CD4-positive, alpha-beta memory T cell (primary cell): ENCODE results near the gene EARS2. TPM values are rescaled to one million over a fixed set of nuclear protein-coding genes. Genes with fewer than 3 reads are reported as not detected.
A peak's percentile ranks its signal among the peaks of the same experiment; 100 is the strongest.

ENCODE experiments used
- CTCF ChIA-PET: fragments of 350-600 bp; sonication (Branson Sonifier 250); formaldehyde crosslinking; loops from one replicate; lab custom pipeline; 2021; ENCODE audit warnings: inconsistent platforms; ENCODE audit not compliant: partially characterized antibody; lab: Charles Lee
- POLR2A ChIA-PET: fragments of 350-600 bp; sonication (Branson Sonifier 250); formaldehyde crosslinking; loops from one replicate; lab custom pipeline; 2021; ENCODE audit not compliant: partially characterized antibody; lab: Charles Lee
- DNase-seq, 5 donors: peaks; one replicate each; pipeline versions ENCODE4 v3.0.0 to v3.0.0-alpha.2; 2020 to 2022; ENCODE audit warnings: mixed read lengths in 1 of 5
- H3K27ac ChIP-seq: one replicate; pipeline ENCODE4 v1.7.0; 2013; ENCODE audit warnings: low read depth, low read length
- H3K27me3 ChIP-seq: 2 replicates; pipeline ENCODE4 v1.7.0; 2013; ENCODE audit warnings: mild to moderate bottlenecking, low read length, moderate library complexity; ENCODE audit not compliant: insufficient read depth
- H3K36me3 ChIP-seq: 2 replicates; pipeline ENCODE4 v1.7.0; 2013; ENCODE audit warnings: mild to moderate bottlenecking, low read length, moderate library complexity; ENCODE audit not compliant: insufficient read depth
- H3K4me1 ChIP-seq: 2 replicates; pipeline ENCODE4 v1.7.0; 2013; ENCODE audit warnings: mild to moderate bottlenecking, low read length, moderate library complexity; ENCODE audit not compliant: insufficient read depth
- H3K4me3 ChIP-seq, 2 donors: one replicate each; pipeline ENCODE4 v1.7.0; 2013; ENCODE audit warnings: low read length in 2 of 2, mild to moderate bottlenecking in 1 of 2
- H3K9me3 ChIP-seq, 2 donors: one replicate each; pipeline ENCODE4 v1.7.0; 2013; ENCODE audit warnings: low read length in 2 of 2, control low read depth in 1 of 2; ENCODE audit not compliant: control insufficient read depth in 1 of 2
- H3K27ac Mint-ChIP-seq, 7 donors: one replicate each; pipeline ENCODE4 v1.8.0; 2020 to 2021; ENCODE audit warnings: mixed read lengths in 7 of 7, mild to moderate bottlenecking in 6 of 7, inconsistent platforms in 3 of 7, moderate library complexity in 3 of 7
- H3K27me3 Mint-ChIP-seq, 2 donors: one replicate each; pipeline ENCODE4 v1.8.0; 2020 to 2021; ENCODE audit warnings: mixed read lengths in 2 of 2
- H3K36me3 Mint-ChIP-seq, 2 donors: one replicate each; pipeline ENCODE4 v1.8.0; 2020 to 2021; ENCODE audit warnings: mixed read lengths in 2 of 2, inconsistent platforms in 1 of 2, mild to moderate bottlenecking in 1 of 2
- H3K4me1 Mint-ChIP-seq, 4 donors: one replicate each; pipeline ENCODE4 v1.8.0; 2020 to 2021; ENCODE audit warnings: mixed read lengths in 4 of 4, mild to moderate bottlenecking in 1 of 4
- H3K4me3 Mint-ChIP-seq, 8 donors: one replicate each; pipeline ENCODE4 v1.8.0; 2020 to 2021; ENCODE audit warnings: mixed read lengths in 8 of 8, mild to moderate bottlenecking in 7 of 8, moderate library complexity in 6 of 8, inconsistent platforms in 3 of 8
- H3K9me3 Mint-ChIP-seq, 8 donors: one replicate each; pipeline ENCODE4 v1.8.0; 2020 to 2021; ENCODE audit warnings: mixed read lengths in 8 of 8, mild to moderate bottlenecking in 5 of 8, inconsistent platforms in 3 of 8, moderate library complexity in 1 of 8
- intact Hi-C: fragments of 100-400 bp; cut with micrococcal nuclease; formaldehyde crosslinking; loops from one replicate; pipeline ENCODE4 v1.15.1; 2023
- polyA plus RNA-seq, 2 donors: library from polyadenylated mRNA; unstranded; fragments of 300-500 nt; fragmentation: Illumina TruSeq; gene quantifications; one replicate each; pipeline ENCODE4 v1.2.3, GENCODE V29; 2021
- total RNA-seq, 2 experiments: library from RNA; stranded (reverse); gene quantifications; one replicate each; pipeline ENCODE4 v1.2.3, GENCODE V29; 2021

EARS2 gene
- total and polyA plus RNA-seq, 4 experiments from 2014 or later, result 11.4 to 16.0 (median 14.6) TPM

DNA sequence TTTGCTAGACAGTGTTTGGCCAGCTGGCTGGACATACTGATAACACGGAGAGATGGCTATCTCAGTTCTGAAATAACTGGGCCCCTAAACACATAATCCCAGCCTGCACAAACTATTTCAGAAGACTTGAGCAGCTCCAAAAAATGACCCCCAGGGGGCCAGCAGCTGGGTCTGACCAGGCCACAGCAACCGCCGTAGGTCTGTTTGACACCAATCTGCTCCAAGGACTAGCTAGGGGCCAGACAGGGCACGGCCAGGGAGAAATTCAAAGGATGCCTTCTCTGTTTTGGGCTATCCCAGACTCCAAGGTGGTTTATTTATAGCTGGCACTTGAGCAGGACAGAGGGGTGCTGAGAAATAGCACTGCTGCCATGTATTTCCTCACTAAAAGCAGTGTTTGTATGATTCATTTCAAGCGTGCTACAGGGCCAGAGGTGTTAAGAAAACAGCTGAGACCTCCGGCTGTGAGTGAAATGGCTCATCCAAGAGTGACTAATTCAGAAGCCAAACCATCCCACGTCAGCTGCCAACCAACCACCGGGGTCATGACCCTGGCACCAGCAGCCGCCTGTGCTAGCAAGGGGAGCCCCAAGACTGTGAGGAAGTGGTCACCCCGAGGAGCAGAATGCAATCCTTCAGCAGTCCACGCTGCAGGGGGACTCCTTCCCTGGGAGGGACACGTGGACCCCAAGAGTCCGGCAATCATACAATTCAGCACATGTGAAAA is 52.5 kb downstream of the EARS2 start:
- H3K27ac ChIP-seq, result peak overlapping the region; percentile 14
- no peaks in the 10 kb centered on the region for H3K27me3 ChIP-seq
- Mint-ChIP-seq H3K9me3 (no peaks in the 10 kb centered on the region), H3K27ac (peak overlapping the region; percentile 50 to 91 (median 70)), H3K27me3 (no peaks in the 10 kb centered on the region), H3K36me3 (peaks cover 4 to 25% of the 10 kb centered on the region in 2 donors), H3K4me1 (peaks cover 47 to 99% (median 77%) of the 10 kb centered on the region in 4 donors), H3K4me3 (peak overlapping the region in 6 of 8 donors; percentile 43 to 78 (median 50))
- no peaks in the 10 kb centered on the region for H3K9me3 ChIP-seq
- ChIA-PET POLR2A (interaction anchor here (0.6 to 1.1 kb wide), 2 partner anchors 11 to 20 kb away, joined by 3 to 4 read pairs; no protein-coding TSS in a partner anchor), CTCF (interaction anchor here (0.8 to 1.1 kb wide), 4 partner anchors 9 to 69 kb away, joined by 3 to 4 read pairs (median 4); partner anchors contain the start of genes EARS2 and UBFD1)
- intact Hi-C loops, result no loop called here
- peaks cover 73% of the 10 kb centered on the region for H3K4me1 ChIP-seq
- H3K36me3 ChIP-seq, result peaks cover 14% of the 10 kb centered on the region
- peak; percentile 45 to 89 (median 52) for DNase-seq
- no peak overlapping the region for H3K4me3 ChIP-seq

GRCh38 chr16:23504076-23504452 is 53.1 kb downstream of the EARS2 start:
- no peak overlapping the region for H3K4me3 ChIP-seq
- CTCF ChIA-PET, result interaction anchor here (0.6 to 1.1 kb wide), 4 partner anchors 10 to 68 kb away, joined by 3 to 4 read pairs (median 3); no protein-coding TSS in a partner anchor
- peaks cover 73% of the 10 kb centered on the region for H3K4me1 ChIP-seq
- Mint-ChIP-seq H3K9me3 (no peaks in the 10 kb centered on the region), H3K36me3 (peaks cover 4 to 22% of the 10 kb centered on the region in 2 donors), H3K27ac (peak overlapping the region; percentile 22 to 91 (median 35)), H3K4me3 (peak overlapping the region in 2 of 8 donors; percentile 48 to 78), H3K27me3 (no peaks in the 10 kb centered on the region), H3K4me1 (peaks cover 43 to 98% (median 72%) of the 10 kb centered on the region in 4 donors)
- no peaks in the 10 kb centered on the region for H3K9me3 ChIP-seq
- peaks cover 14% of the 10 kb centered on the region for H3K36me3 ChIP-seq
- peak in 1 of 5 donors; percentile 45 for DNase-seq
- intact Hi-C loops, result no loop called here
- H3K27me3 ChIP-seq, result no peaks in the 10 kb centered on the region
- POLR2A ChIA-PET, result interaction anchor here (0.6 to 1.1 kb wide), 3 partner anchors 11 to 24 kb away, joined by 3 to 4 read pairs (median 3); no protein-coding TSS in a partner anchor
- peak overlapping the region; percentile 14 for H3K27ac ChIP-seq

- Mint-ChIP-seq H3K36me3 (peaks cover 4 to 26% of the 10 kb centered on the region in 2 donors), H3K4me1 (peaks cover 40 to 97% (median 69%) of the 10 kb centered on the region in 4 donors), H3K4me3 (no peak overlapping the region), H3K27me3 (no peaks in the 10 kb centered on the region), H3K27ac (no peak overlapping the region), H3K9me3 (no peaks in the 10 kb centered on the region)
- intact Hi-C loops, result no loop called here
- no peak overlapping the region for H3K4me3 ChIP-seq
- CTCF ChIA-PET, result interaction anchor here (0.9 kb wide), 1 partner anchor 67 kb away, joined by 5 read pairs; no protein-coding TSS in a partner anchor
- POLR2A ChIA-PET, result no interaction called here
- H3K36me3 ChIP-seq, result peaks cover 14% of the 10 kb centered on the region
- H3K4me1 ChIP-seq, result peaks cover 79% of the 10 kb centered on the region
- no peaks in the 10 kb centered on the region for H3K9me3 ChIP-seq
- H3K27ac ChIP-seq, result no peak overlapping the region
- DNase-seq, result no peak
- no peaks in the 10 kb centered on the region for H3K27me3 ChIP-seq
Observed at GRCh38 chr16:23502466-23502865, 54.7 kb downstream of the EARS2 start.

DNA sequence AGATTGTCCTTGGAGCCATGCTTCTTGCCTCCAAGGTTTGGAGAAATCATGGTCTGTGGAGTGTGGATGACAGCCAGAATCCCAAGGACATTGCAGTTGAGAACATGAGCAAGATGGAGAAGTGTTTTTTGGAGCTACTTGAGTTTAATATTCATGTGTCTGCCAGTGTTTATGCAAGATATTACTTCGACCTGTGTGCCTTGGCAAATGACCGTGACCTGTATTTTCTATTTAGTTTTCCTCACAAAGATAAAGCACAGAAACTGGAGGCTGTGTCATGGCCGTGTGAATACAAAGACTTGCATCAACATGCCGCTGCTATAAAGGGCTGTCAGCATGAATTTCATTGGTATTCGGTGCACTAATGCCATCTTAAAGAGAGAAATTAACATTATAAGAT is 55.9 kb downstream of the EARS2 start:
- Mint-ChIP-seq H3K36me3 (peaks cover 9 to 31% of the 10 kb centered on the region in 2 donors), H3K4me1 (peaks cover 37 to 92% (median 65%) of the 10 kb centered on the region in 4 donors), H3K27ac (no peak overlapping the region), H3K9me3 (no peaks in the 10 kb centered on the region), H3K27me3 (no peaks in the 10 kb centered on the region), H3K4me3 (no peak overlapping the region)
- intact Hi-C loops, result no loop called here
- ChIA-PET POLR2A (no interaction called here), CTCF (interaction anchor here (0.9 kb wide), 1 partner anchor 67 kb away, joined by 5 read pairs; no protein-coding TSS in a partner anchor)
- Histone ChIP-seq H3K27me3 (no peaks in the 10 kb centered on the region), H3K36me3 (peaks cover 14% of the 10 kb centered on the region), H3K4me1 (peaks cover 77% of the 10 kb centered on the region), H3K4me3 (no peak overlapping the region), H3K27ac (no peak overlapping the region), H3K9me3 (no peaks in the 10 kb centered on the region)
- DNase-seq, result no peak

GRCh38 chr16:23500862-23501225 is 56.3 kb downstream of the EARS2 start:
- Mint-ChIP-seq H3K4me1 (peaks cover 32 to 87% (median 61%) of the 10 kb centered on the region in 4 donors), H3K4me3 (no peak overlapping the region), H3K9me3 (no peaks in the 10 kb centered on the region), H3K36me3 (peaks cover 10 to 31% of the 10 kb centered on the region in 2 donors), H3K27ac (no peak overlapping the region), H3K27me3 (no peaks in the 10 kb centered on the region)
- Histone ChIP-seq H3K36me3 (peaks cover 14% of the 10 kb centered on the region), H3K27me3 (no peaks in the 10 kb centered on the region), H3K4me1 (peaks cover 72% of the 10 kb centered on the region), H3K9me3 (no peaks in the 10 kb centered on the region), H3K4me3 (no peak overlapping the region), H3K27ac (no peak overlapping the region)
- POLR2A ChIA-PET, result interaction anchor here (2.2 kb wide), 1 partner anchor 9 kb away, joined by 10 read pairs; the partner anchor contains the start of gene GGA2
- CTCF ChIA-PET, result interaction anchor here (0.9 to 1.4 kb wide), 2 partner anchors 21 to 67 kb away, joined by 3 to 5 read pairs; no protein-coding TSS in a partner anchor
- DNase-seq, result no peak
- intact Hi-C loops, result no loop called here

- H3K27ac ChIP-seq, result no peak overlapping the region
- intact Hi-C loops, result no loop called here
- Mint-ChIP-seq H3K36me3 (peaks cover 15 to 34% of the 10 kb centered on the region in 2 donors), H3K9me3 (no peaks in the 10 kb centered on the region), H3K27ac (peak overlapping the region in 1 of 7 donors; percentile 6), H3K4me1 (peaks cover 32 to 82% (median 57%) of the 10 kb centered on the region in 4 donors), H3K27me3 (no peaks in the 10 kb centered on the region), H3K4me3 (no peak overlapping the region)
- no peaks in the 10 kb centered on the region for H3K9me3 ChIP-seq
- ChIA-PET POLR2A (interaction anchor here (1.2 to 2.2 kb wide), 2 partner anchors 10 to 58 kb away, joined by 3 to 10 read pairs; partner anchors contain the start of genes GGA2 and UBFD1), CTCF (interaction anchor here (0.9 to 1.4 kb wide), 3 partner anchors 13 to 66 kb away, joined by 3 to 5 read pairs (median 5); no protein-coding TSS in a partner anchor)
- peaks cover 67% of the 10 kb centered on the region for H3K4me1 ChIP-seq
- DNase-seq, result no peak
- no peak overlapping the region for H3K4me3 ChIP-seq
- no peaks in the 10 kb centered on the region for H3K27me3 ChIP-seq
- peaks cover 19% of the 10 kb centered on the region for H3K36me3 ChIP-seq
Observed at GRCh38 chr16:23500212-23500861, 56.8 kb downstream of the EARS2 start.
